Type B pancreatic cell (in vitro differentiated cells): ENCODE results near the gene MACROD1. TPM values are rescaled to one million over a fixed set of nuclear protein-coding genes. Genes with fewer than 3 reads are reported as not detected.
A peak's percentile ranks its signal among the peaks of the same experiment; 100 is the strongest.

Experiments used
- DNase-seq: peaks from one replicate; pipeline ENCODE4 v3.0.0; 2021; ENCODE audit warnings: mixed read lengths; ENCODE audit not compliant: unreplicated experiment; ENCODE audit errors: extremely low spot score
- H3K27ac Mint-ChIP-seq: 2 replicates; pipeline ENCODE4 v1.8.0; 2021; ENCODE audit warnings: mild to moderate bottlenecking, mixed read lengths
- H3K27me3 Mint-ChIP-seq: 2 replicates; pipeline ENCODE4 v1.8.0; 2021; ENCODE audit warnings: mixed read lengths
- H3K36me3 Mint-ChIP-seq: 2 replicates; pipeline ENCODE4 v1.8.0; 2021; ENCODE audit warnings: mixed read lengths
- H3K4me1 Mint-ChIP-seq: one replicate; pipeline ENCODE4 v1.8.0; 2021; ENCODE audit warnings: mixed read lengths; ENCODE audit not compliant: unreplicated experiment
- H3K4me3 Mint-ChIP-seq: 2 replicates; pipeline ENCODE4 v1.8.0; 2021; ENCODE audit warnings: mild to moderate bottlenecking, mixed read lengths
- H3K9me3 Mint-ChIP-seq: 2 replicates; pipeline ENCODE4 v1.8.0; 2021; ENCODE audit warnings: mixed read lengths
- CTCF ChIP-seq: fragments of 200-600 bp; sonication (generic); conservative IDR thresholded peaks from 2 replicates; pipeline ENCODE4 v1.5.0; 2021; ENCODE audit warnings: antibody characterized with exemption, mild to moderate bottlenecking
- total RNA-seq: library from RNA; stranded (reverse); gene quantifications from 2 replicates; pipeline ENCODE4 v1.2.1, GENCODE V29; 2021; ENCODE audit warnings: low replicate concordance

MACROD1 gene
- total RNA-seq, 1 donor from 2014 or later, result 21.1 TPM

GRCh38 chr11:63999349-64000025 lies 166.4 kb downstream of the MACROD1 start:
- Mint-ChIP-seq H3K36me3 (peaks cover 3% of the 10 kb centered on the region), H3K9me3 (no peaks in the 10 kb centered on the region), H3K4me3 (no peak overlapping the region), H3K27me3 (no peaks in the 10 kb centered on the region), H3K4me1 (peaks cover 13% of the 10 kb centered on the region), H3K27ac (no peak overlapping the region)
- no peak for TF ChIP-seq CTCF
- peak; percentile 89 for DNase-seq

GRCh38 chr11:63998558-63999348 lies 167.2 kb downstream of the MACROD1 start:
- no peak for DNase-seq
- peaks cover 13% of the 10 kb centered on the region for H3K4me1 Mint-ChIP-seq
- H3K4me3 Mint-ChIP-seq, result peak overlapping the region; percentile 36
- H3K36me3 Mint-ChIP-seq, result peaks cover 4% of the 10 kb centered on the region
- H3K9me3 Mint-ChIP-seq, result no peaks in the 10 kb centered on the region
- H3K27ac Mint-ChIP-seq, result peak overlapping the region; percentile 29
- no peaks in the 10 kb centered on the region for H3K27me3 Mint-ChIP-seq
- TF ChIP-seq CTCF, result peak; percentile 33

GRCh38 chr11:63997801-63998337 lies 168.0 kb downstream of the MACROD1 start:
- DNase-seq, result no peak
- H3K4me1 Mint-ChIP-seq, result peaks cover 13% of the 10 kb centered on the region
- no peak for TF ChIP-seq CTCF
- H3K36me3 Mint-ChIP-seq, result peaks cover 9% of the 10 kb centered on the region
- peak overlapping the region; percentile 29 for H3K27ac Mint-ChIP-seq
- H3K9me3 Mint-ChIP-seq, result no peaks in the 10 kb centered on the region
- H3K4me3 Mint-ChIP-seq, result peak overlapping the region; percentile 36
- H3K27me3 Mint-ChIP-seq, result no peaks in the 10 kb centered on the region

- peaks cover 10% of the 10 kb centered on the region for H3K36me3 Mint-ChIP-seq
- H3K9me3 Mint-ChIP-seq, result no peaks in the 10 kb centered on the region
- H3K4me3 Mint-ChIP-seq, result no peak overlapping the region
- no peak overlapping the region for H3K27ac Mint-ChIP-seq
- H3K4me1 Mint-ChIP-seq, result peaks cover 13% of the 10 kb centered on the region
- no peaks in the 10 kb centered on the region for H3K27me3 Mint-ChIP-seq
- no peak for DNase-seq
- no peak for TF ChIP-seq CTCF
Observed at GRCh38 chr11:63997104-63997700, 168.7 kb downstream of the MACROD1 start.

- no peaks in the 10 kb centered on the region for H3K9me3 Mint-ChIP-seq
- no peak for DNase-seq
- peaks cover 10% of the 10 kb centered on the region for H3K4me1 Mint-ChIP-seq
- H3K27ac Mint-ChIP-seq, result no peak overlapping the region
- no peak overlapping the region for H3K4me3 Mint-ChIP-seq
- no peaks in the 10 kb centered on the region for H3K27me3 Mint-ChIP-seq
- H3K36me3 Mint-ChIP-seq, result peaks cover 13% of the 10 kb centered on the region
- no peak for TF ChIP-seq CTCF
Observed at GRCh38 chr11:63996512-63996911, 169.4 kb downstream of the MACROD1 start.
